ENCODE results near the gene CSMD2. TPM values are rescaled to one million over a fixed set of nuclear protein-coding genes. Genes with fewer than 3 reads are reported as not detected.

Gene CSMD2
- total RNA-seq, 1 donor from 2014 or later = 1.8 TPM

DNA sequence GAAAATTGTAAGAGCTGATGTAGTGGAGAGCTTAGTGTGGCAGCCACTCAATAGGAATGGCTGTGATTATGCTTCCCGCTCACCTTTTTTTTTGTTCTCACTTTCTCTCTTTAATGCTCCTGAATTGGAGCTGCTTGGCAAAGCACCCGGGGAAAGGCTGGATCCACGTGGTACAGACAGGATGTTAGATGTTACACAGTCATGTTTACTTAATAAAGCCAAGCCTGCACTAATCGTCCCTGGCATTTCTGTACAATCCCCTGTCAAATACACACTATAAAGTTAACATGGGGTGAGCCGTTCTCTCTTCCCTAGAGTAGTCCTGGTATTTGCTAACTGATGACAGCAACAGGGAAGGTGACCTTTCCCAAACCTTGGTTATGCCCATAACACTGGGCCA, 504.8 kb downstream of the CSMD2 start:
- H3K27ac Mint-ChIP-seq = no peak overlapping the region
- TF ChIP-seq, protein P1, sequence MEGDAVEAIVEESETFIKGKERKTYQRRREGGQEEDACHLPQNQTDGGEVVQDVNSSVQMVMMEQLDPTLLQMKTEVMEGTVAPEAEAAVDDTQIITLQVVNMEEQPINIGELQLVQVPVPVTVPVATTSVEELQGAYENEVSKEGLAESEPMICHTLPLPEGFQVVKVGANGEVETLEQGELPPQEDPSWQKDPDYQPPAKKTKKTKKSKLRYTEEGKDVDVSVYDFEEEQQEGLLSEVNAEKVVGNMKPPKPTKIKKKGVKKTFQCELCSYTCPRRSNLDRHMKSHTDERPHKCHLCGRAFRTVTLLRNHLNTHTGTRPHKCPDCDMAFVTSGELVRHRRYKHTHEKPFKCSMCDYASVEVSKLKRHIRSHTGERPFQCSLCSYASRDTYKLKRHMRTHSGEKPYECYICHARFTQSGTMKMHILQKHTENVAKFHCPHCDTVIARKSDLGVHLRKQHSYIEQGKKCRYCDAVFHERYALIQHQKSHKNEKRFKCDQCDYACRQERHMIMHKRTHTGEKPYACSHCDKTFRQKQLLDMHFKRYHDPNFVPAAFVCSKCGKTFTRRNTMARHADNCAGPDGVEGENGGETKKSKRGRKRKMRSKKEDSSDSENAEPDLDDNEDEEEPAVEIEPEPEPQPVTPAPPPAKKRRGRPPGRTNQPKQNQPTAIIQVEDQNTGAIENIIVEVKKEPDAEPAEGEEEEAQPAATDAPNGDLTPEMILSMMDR (conservative IDR thresholded peaks at IDR 0.05) = no peak
- no peak for DNase-seq (ENCODE audit: extremely low spot score, unreplicated experiment)
- no peaks in the 10 kb centered on the region for H3K36me3 Mint-ChIP-seq
- H3K27me3 Mint-ChIP-seq = peaks cover 19% of the 10 kb centered on the region
- no peaks in the 10 kb centered on the region for H3K9me3 Mint-ChIP-seq
- no peaks in the 10 kb centered on the region for H3K4me1 Mint-ChIP-seq (ENCODE audit: unreplicated experiment)
- H3K4me3 Mint-ChIP-seq = no peak overlapping the region

DNA sequence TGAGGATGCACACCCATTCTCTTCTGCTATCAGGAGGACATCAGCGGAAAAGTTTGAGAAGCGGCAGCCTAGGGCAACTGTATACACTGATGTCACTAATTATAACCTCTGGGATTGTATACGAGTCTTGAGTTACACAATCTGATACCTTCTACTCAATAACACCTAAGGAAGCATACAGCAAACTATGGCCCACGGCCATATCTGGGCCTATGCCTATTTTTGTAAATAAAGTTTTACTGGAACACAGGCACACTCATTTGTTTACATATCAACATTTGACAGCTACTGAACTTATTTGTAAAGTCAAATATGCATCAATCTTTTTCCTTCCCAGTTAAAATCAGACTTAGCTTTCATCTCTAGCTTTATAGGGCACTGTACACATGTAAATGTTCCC, 505.4 kb downstream of the CSMD2 start:
- no peak for DNase-seq (ENCODE audit: extremely low spot score, unreplicated experiment)
- TF ChIP-seq, protein P1 (conservative IDR thresholded peaks at IDR 0.05) = no peak
- Mint-ChIP-seq H3K27ac (no peak overlapping the region), H3K36me3 (no peaks in the 10 kb centered on the region), H3K4me3 (no peak overlapping the region), H3K27me3 (peaks cover 19% of the 10 kb centered on the region), H3K9me3 (no peaks in the 10 kb centered on the region), H3K4me1 (ENCODE audit: unreplicated experiment) (no peaks in the 10 kb centered on the region)

DNA sequence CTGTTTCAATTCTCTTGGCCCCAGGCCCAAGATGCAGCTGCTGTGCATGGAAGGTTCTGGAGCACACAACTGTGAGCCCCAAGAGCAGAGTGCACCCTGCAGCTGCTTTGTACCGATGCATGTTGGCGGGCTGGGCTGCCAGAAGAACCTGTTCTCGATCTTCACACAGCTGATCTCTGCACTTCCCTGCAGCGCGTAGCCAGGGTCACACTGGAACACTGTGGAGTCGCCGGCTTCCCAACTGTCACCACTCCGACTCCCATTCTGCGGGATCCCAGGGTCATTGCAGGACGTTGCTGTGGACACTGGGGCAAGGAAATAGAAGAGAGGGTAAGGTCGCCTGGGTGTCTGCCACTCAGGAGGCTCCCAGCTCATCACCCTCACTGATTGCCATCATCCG, 507.2 kb downstream of the CSMD2 start:
- Mint-ChIP-seq H3K4me1 (ENCODE audit: unreplicated experiment) (no peaks in the 10 kb centered on the region), H3K9me3 (no peaks in the 10 kb centered on the region), H3K27ac (no peak overlapping the region), H3K36me3 (no peaks in the 10 kb centered on the region), H3K27me3 (peaks cover 22% of the 10 kb centered on the region), H3K4me3 (no peak overlapping the region)
- TF ChIP-seq, protein P1 (conservative IDR thresholded peaks at IDR 0.05) = no peak
- DNase-seq (ENCODE audit: extremely low spot score, unreplicated experiment) = no peak

DNA sequence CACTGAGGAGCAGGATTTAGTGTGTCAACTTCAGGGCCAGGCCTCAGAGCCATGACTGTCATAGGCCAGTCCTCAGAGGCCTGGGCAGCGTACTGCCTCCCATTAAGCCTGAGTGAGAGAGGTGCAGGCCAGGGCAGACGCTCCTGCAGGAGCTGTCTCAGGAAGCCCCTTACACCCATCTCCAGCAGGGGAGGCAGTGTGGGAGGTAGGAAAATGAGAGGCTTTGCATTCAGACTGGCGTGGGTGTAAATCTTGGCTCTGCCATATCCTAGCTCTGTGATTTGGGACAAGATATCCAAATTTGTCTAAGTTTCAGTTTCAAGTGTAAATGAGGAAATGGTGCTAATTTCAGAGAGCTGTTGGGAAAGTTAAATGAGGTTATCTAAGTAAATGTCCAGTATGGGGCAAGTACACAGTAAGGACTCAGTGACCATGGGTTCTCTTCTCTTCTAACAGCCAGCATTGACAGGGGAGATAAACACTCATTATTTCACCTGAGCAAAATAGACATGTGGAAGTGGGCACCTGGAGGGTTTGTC, 508.5 kb downstream of the CSMD2 start:
- H3K4me1 Mint-ChIP-seq (ENCODE audit: unreplicated experiment) = no peaks in the 10 kb centered on the region
- TF ChIP-seq, protein P1 (conservative IDR thresholded peaks at IDR 0.05) = no peak
- H3K4me3 Mint-ChIP-seq = no peak overlapping the region
- no peak for DNase-seq (ENCODE audit: extremely low spot score, unreplicated experiment)
- H3K36me3 Mint-ChIP-seq = no peaks in the 10 kb centered on the region
- H3K27me3 Mint-ChIP-seq = peaks cover 18% of the 10 kb centered on the region
- H3K9me3 Mint-ChIP-seq = no peaks in the 10 kb centered on the region
- no peak overlapping the region for H3K27ac Mint-ChIP-seq

- Mint-ChIP-seq H3K4me1 (ENCODE audit: unreplicated experiment) (no peaks in the 10 kb centered on the region), H3K36me3 (no peaks in the 10 kb centered on the region), H3K27ac (no peak overlapping the region), H3K9me3 (no peaks in the 10 kb centered on the region), H3K4me3 (no peak overlapping the region), H3K27me3 (peaks cover 13% of the 10 kb centered on the region)
- TF ChIP-seq, protein P1 (conservative IDR thresholded peaks at IDR 0.05) = no peak
- no peak for DNase-seq (ENCODE audit: extremely low spot score, unreplicated experiment)
These were observed 509.5 kb downstream of the CSMD2 start for GRCh38 chr1:33655496-33655895.

All from type B pancreatic cell (in vitro differentiated cells).